K562 (cell line): ENCODE results near the gene PUM2. TPM values are rescaled to one million over a fixed set of nuclear protein-coding genes. Genes with fewer than 3 reads are reported as not detected.

Experiments used
- BDP1 ChIP-seq: IDR thresholded peaks from 3 replicates; pipeline ENCODE4 v1.6.1; 2011; ENCODE audit not compliant: insufficient read length, insufficient read depth
- CC2D1A ChIP-seq: fragments of 450-650 bp; IDR thresholded peaks from 2 replicates; pipeline ENCODE4 v1.6.1; 2017; ENCODE audit warnings: mild to moderate bottlenecking
- CHAMP1 ChIP-seq: fragments of 450-650 bp; IDR thresholded peaks from 2 replicates; pipeline ENCODE4 v1.6.1; 2016; ENCODE audit warnings: mild to moderate bottlenecking
- DIDO1 ChIP-seq: fragments of 450-650 bp; IDR thresholded peaks from 2 replicates; pipeline ENCODE4 v1.6.1; 2016; ENCODE audit warnings: low read depth, missing biosample characterization, missing genetic modification characterization
- EP400 ChIP-seq: fragments of 450-650 bp; IDR thresholded peaks from 2 replicates; pipeline ENCODE4 v1.6.1; 2017; ENCODE audit warnings: antibody characterized with exemption, mild to moderate bottlenecking, moderate library complexity
- ESRRB ChIP-seq: fragments of 250-450 bp; sonication (Bioruptor Pico); IDR thresholded peaks from 2 replicates; pipeline ENCODE4 v1.5.0; 2020; ENCODE audit warnings: mild to moderate bottlenecking, moderate library complexity, borderline replicate concordance
- FOS ChIP-seq: IDR thresholded peaks from 3 replicates; pipeline ENCODE4 v1.6.1; 2011; ENCODE audit not compliant: insufficient read length; ENCODE audit errors: extremely low read depth
- FOXA3 ChIP-seq, 2 experiments: fragments of 450-650 bp in 1 of 2; sonication (generic) in 1 of 2; formaldehyde crosslinking; IDR thresholded peaks in 1 of 2; conservative IDR thresholded peaks in 1 of 2; 2 replicates each; pipeline versions ENCODE4 v1.4.0 to v1.8.0; 2020 to 2022; ENCODE audit warnings: mild to moderate bottlenecking in 2 of 2, missing genetic modification reagents in 1 of 2
- KDM1A ChIP-seq, 2 experiments: fragments of 450-650 bp; IDR thresholded peaks; 2 replicates each; pipeline ENCODE4 v1.6.1; 2016; ENCODE audit warnings: mild to moderate bottlenecking in 2 of 2
- NCOA4 ChIP-seq: fragments of 450-650 bp; IDR thresholded peaks from 2 replicates; pipeline ENCODE4 v1.6.1; 2018; ENCODE audit warnings: mild to moderate bottlenecking; ENCODE audit not compliant: partially characterized antibody
- TAL1 ChIP-seq: fragments of 450-650 bp; IDR thresholded peaks from 2 replicates; pipeline ENCODE4 v1.6.1; 2016; ENCODE audit warnings: mild to moderate bottlenecking
- ZHX1 ChIP-seq: fragments of 150-350 bp; conservative IDR thresholded peaks from 2 replicates; pipeline ENCODE4 v1.6.1; 2014; ENCODE audit warnings: low read length
- ZNF217 ChIP-seq: sonication (generic); formaldehyde crosslinking; IDR thresholded peaks from 2 replicates; pipeline ENCODE4 v1.8.0; 2022; ENCODE audit warnings: mild to moderate bottlenecking, missing genetic modification reagents
- ZNF311 ChIP-seq: fragments of 250-450 bp; sonication (Bioruptor Pico); IDR thresholded peaks from 2 replicates; pipeline ENCODE4 v1.4.0; 2020; ENCODE audit warnings: mild to moderate bottlenecking, moderate library complexity
- polyA plus RNA-seq, 8 experiments: library from polyadenylated mRNA; depleted of rRNA in 4 of 8; stranded (reverse) in 5 of 8; unstranded in 3 of 8; fragments of >200 nt; fragmentation: Nextera tagmentation in 2 of 8; fragmentation: Illumina TruSeq in 1 of 8; extraction: Ambion mirVana in 2 of 8; extraction: Trizol in 1 of 8; gene quantifications; 2 replicates each; pipeline versions ENCODE4 v1.2.1 to v1.2.3, GENCODE V29; 2011 to 2014; ENCODE audit warnings: inconsistent platforms in 1 of 8, missing spikeins in 1 of 8
- total RNA-seq, 7 experiments: library from RNA; depleted of rRNA in 6 of 7; stranded (reverse); fragments of >200 nt in 6 of 7; fragmentation: Illumina TruSeq in 2 of 7; extraction: Trizol in 2 of 7; gene quantifications; 2 replicates each; pipeline versions ENCODE4 v1.2.1 to v1.2.3, GENCODE V29; 2011 to 2021; ENCODE audit warnings: low replicate concordance in 1 of 7
- TF ChIP-seq, protein P1 (sequence below): fragments of 250-450 bp; sonication (Bioruptor Pico); IDR thresholded peaks from 2 replicates; pipeline ENCODE4 v1.9.0; 2021; ENCODE audit warnings: mild to moderate bottlenecking, inconsistent platforms
- TF ChIP-seq, protein P2 (sequence below): fragments of 450-650 bp; IDR thresholded peaks from 2 replicates; pipeline ENCODE4 v1.6.1; 2018; ENCODE audit warnings: mild to moderate bottlenecking, low read depth; ENCODE audit not compliant: partially characterized antibody
- TF ChIP-seq, protein P3 (sequence below): fragments of 250-450 bp; sonication (Bioruptor Pico); IDR thresholded peaks from 2 replicates; pipeline ENCODE4 v1.5.0; 2020; ENCODE audit warnings: mild to moderate bottlenecking, borderline replicate concordance

Gene PUM2
- total and polyA plus RNA-seq, 9 of the 15 experiments (the other 6 are each of a cell fraction or from before 2014, with no cell fraction given): 13.4 to 61.9 (median 28.3) TPM

- TF ChIP-seq CHAMP1: no peak
- TF ChIP-seq EP400: peak; percentile 11; the same call in 1 of the 2 replicates
- peak; percentile 71 for TF ChIP-seq TAL1
- no peak for TF ChIP-seq ZNF217 (CRISPR knock-in tag)
- TF ChIP-seq ZNF311: no peak
- TF ChIP-seq FOS: no peak
- TF ChIP-seq, protein P1, sequence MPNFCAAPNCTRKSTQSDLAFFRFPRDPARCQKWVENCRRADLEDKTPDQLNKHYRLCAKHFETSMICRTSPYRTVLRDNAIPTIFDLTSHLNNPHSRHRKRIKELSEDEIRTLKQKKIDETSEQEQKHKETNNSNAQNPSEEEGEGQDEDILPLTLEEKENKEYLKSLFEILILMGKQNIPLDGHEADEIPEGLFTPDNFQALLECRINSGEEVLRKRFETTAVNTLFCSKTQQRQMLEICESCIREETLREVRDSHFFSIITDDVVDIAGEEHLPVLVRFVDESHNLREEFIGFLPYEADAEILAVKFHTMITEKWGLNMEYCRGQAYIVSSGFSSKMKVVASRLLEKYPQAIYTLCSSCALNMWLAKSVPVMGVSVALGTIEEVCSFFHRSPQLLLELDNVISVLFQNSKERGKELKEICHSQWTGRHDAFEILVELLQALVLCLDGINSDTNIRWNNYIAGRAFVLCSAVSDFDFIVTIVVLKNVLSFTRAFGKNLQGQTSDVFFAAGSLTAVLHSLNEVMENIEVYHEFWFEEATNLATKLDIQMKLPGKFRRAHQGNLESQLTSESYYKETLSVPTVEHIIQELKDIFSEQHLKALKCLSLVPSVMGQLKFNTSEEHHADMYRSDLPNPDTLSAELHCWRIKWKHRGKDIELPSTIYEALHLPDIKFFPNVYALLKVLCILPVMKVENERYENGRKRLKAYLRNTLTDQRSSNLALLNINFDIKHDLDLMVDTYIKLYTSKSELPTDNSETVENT (CRISPR knock-in tag): no peak
- no peak for TF ChIP-seq DIDO1 (tag)
- TF ChIP-seq NCOA4: no peak
- no peak for TF ChIP-seq ZHX1
- no peak for TF ChIP-seq ESRRB
- TF ChIP-seq, protein P2, sequence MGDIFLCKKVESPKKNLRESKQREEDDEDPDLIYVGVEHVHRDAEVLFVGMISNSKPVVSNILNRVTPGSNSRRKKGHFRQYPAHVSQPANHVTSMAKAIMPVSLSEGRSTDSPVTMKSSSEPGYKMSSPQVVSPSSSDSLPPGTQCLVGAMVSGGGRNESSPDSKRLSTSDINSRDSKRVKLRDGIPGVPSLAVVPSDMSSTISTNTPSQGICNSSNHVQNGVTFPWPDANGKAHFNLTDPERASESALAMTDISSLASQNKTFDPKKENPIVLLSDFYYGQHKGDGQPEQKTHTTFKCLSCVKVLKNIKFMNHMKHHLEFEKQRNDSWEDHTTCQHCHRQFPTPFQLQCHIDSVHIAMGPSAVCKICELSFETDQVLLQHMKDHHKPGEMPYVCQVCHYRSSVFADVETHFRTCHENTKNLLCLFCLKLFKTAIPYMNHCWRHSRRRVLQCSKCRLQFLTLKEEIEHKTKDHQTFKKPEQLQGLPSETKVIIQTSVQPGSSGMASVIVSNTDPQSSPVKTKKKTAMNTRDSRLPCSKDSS: no peak
- TF ChIP-seq, protein P3, sequence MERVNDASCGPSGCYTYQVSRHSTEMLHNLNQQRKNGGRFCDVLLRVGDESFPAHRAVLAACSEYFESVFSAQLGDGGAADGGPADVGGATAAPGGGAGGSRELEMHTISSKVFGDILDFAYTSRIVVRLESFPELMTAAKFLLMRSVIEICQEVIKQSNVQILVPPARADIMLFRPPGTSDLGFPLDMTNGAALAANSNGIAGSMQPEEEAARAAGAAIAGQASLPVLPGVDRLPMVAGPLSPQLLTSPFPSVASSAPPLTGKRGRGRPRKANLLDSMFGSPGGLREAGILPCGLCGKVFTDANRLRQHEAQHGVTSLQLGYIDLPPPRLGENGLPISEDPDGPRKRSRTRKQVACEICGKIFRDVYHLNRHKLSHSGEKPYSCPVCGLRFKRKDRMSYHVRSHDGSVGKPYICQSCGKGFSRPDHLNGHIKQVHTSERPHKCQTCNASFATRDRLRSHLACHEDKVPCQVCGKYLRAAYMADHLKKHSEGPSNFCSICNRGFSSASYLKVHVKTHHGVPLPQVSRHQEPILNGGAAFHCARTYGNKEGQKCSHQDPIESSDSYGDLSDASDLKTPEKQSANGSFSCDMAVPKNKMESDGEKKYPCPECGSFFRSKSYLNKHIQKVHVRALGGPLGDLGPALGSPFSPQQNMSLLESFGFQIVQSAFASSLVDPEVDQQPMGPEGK (CRISPR knock-in tag): no peak
- no peak for TF ChIP-seq BDP1
- peak; percentile 87 to 90 for TF ChIP-seq KDM1A (IDR thresholded peaks at IDR 0.05)
- TF ChIP-seq CC2D1A: no peak; the same call in 1 of the 2 replicates
- TF ChIP-seq FOXA3 (CRISPR knock-in tag; conservative IDR thresholded peaks at IDR 0.05 in 1 of 2, IDR thresholded peaks at IDR 0.05 in 1 of 2): no peak
Measured at GRCh38 chr2:20348542-20348941, 2.1 kb downstream of the PUM2 start (continued).
